ENCODE data around the gene SPTLC2. TPM values are rescaled to one million over a fixed set of nuclear protein-coding genes. Genes with fewer than 3 reads are reported as not detected.

SPTLC2 gene
- total RNA-seq, 1 donor = 36.7 TPM

DNA sequence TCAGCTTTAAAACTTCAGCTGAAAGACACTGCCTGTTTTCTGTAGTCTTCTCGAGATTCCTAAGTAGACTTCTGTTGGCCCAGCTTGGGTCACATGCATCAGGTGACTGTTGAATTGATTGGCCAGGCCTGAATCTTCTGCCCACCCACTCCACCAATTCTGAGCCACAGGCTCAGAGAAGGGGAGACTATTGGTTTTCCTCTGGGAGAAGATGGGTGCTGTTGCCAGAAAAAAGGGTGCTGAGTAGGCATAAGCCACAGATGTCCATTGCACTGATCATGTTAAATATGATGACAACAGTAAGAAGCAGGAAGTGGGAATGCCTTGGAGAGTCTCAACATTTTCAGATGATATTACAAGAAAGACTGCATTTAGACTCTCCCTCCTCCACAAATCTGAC, 6.8 kb upstream of the SPTLC2 start:
- no peak for TF ChIP-seq CTCF (IDR thresholded peaks at IDR 0.05; ENCODE audit: insufficient read depth, low read length)
- DNase-seq (ENCODE audit: low read depth) = no peak
- no peak overlapping the region for H3K4me3 ChIP-seq (ENCODE audit: low read depth, low read length)

DNA sequence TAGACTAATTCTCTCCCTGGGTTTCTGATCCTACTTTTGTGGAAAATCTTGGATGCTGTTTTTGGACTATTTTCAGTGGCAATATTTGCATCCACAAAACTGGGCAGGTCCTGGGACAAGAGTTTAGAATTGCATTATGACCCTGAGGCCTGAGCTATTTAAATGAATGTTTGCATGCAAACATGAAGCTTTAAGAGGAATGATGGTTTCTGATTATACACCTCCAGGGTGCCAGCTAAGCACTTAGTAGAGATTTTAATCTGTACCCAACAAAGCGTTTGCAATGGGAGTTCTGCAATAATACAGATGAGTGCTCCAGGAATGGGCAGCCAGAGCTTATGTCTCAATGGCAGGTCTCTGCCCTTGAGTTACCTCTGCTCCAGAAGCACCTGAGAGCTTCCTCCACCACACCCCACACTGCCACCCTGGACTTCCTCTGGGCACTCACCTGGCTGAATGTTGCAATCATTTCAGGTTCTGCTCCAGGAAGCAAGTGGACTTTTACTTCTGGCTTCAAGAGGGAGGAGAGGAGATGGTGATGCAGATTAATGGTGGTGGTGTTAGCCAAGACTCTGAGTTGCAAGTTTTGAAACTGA, 6.0 kb upstream of the SPTLC2 start:
- TF ChIP-seq CTCF (IDR thresholded peaks at IDR 0.05; ENCODE audit: insufficient read depth, low read length) = no peak
- DNase-seq (ENCODE audit: low read depth) = no peak
- H3K4me3 ChIP-seq (ENCODE audit: low read depth, low read length) = no peak overlapping the region

- no peak overlapping the region for H3K4me3 ChIP-seq (ENCODE audit: low read depth, low read length)
- DNase-seq (ENCODE audit: low read depth) = no peak
- no peak for TF ChIP-seq CTCF (IDR thresholded peaks at IDR 0.05; ENCODE audit: insufficient read depth, low read length)
Observed at GRCh38 chr14:77620222-77620870, 3.9 kb upstream of the SPTLC2 start.

DNA sequence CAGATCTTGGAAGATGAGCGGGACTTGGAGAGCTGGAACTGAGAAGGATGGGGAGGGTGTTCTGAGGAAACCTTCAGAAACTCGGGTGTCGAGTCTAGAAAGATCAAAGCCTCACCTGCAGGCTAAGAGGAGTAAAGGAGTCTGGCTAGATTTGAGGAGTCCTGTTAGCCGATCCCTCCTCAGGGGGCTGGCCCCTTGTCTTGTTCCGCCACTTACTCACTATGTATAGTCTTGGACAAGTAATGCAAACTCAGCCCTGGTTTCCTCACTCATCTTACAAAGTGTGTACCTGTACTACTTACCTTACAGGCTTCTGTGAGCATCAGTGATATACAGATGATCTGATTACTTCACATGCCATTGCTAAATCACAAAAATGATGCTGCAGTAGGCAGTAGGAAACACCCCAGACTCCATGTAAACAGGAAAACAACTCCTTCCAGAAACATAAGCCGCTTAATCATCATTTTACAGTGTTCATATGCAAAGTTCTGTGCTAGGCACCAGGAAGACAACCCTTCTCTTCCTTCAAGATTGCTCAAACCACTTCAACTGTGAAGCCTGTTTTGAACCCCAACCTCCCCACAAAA, 2.0 kb upstream of the SPTLC2 start:
- no peak for TF ChIP-seq CTCF (IDR thresholded peaks at IDR 0.05; ENCODE audit: insufficient read depth, low read length)
- H3K4me3 ChIP-seq (ENCODE audit: low read depth, low read length) = no peak overlapping the region
- DNase-seq (ENCODE audit: low read depth) = no peak

- H3K4me3 ChIP-seq (ENCODE audit: low read depth, low read length) = peak overlapping the region; percentile 88
- no peak for TF ChIP-seq CTCF (IDR thresholded peaks at IDR 0.05; ENCODE audit: insufficient read depth, low read length)
- no peak for DNase-seq (ENCODE audit: low read depth)
Observed at GRCh38 chr14:77616133-77616453, 344 bp downstream of the SPTLC2 start.

- no peak for DNase-seq (ENCODE audit: low read depth)
- TF ChIP-seq CTCF (IDR thresholded peaks at IDR 0.05; ENCODE audit: insufficient read depth, low read length) = no peak
- peak overlapping the region; percentile 88 for H3K4me3 ChIP-seq (ENCODE audit: low read depth, low read length)
Observed at GRCh38 chr14:77615361-77616132, 890 bp downstream of the SPTLC2 start.

All from fibroblast of the aortic adventitia (primary cell).